ENCODE results near the gene IGF2R.
"Not testable (repeated sequence)": the region's sequence is repeated elsewhere in the genome, so short reads cannot be mapped to it uniquely, and the experiment has no call there.

The IGF2R gene, protein sequence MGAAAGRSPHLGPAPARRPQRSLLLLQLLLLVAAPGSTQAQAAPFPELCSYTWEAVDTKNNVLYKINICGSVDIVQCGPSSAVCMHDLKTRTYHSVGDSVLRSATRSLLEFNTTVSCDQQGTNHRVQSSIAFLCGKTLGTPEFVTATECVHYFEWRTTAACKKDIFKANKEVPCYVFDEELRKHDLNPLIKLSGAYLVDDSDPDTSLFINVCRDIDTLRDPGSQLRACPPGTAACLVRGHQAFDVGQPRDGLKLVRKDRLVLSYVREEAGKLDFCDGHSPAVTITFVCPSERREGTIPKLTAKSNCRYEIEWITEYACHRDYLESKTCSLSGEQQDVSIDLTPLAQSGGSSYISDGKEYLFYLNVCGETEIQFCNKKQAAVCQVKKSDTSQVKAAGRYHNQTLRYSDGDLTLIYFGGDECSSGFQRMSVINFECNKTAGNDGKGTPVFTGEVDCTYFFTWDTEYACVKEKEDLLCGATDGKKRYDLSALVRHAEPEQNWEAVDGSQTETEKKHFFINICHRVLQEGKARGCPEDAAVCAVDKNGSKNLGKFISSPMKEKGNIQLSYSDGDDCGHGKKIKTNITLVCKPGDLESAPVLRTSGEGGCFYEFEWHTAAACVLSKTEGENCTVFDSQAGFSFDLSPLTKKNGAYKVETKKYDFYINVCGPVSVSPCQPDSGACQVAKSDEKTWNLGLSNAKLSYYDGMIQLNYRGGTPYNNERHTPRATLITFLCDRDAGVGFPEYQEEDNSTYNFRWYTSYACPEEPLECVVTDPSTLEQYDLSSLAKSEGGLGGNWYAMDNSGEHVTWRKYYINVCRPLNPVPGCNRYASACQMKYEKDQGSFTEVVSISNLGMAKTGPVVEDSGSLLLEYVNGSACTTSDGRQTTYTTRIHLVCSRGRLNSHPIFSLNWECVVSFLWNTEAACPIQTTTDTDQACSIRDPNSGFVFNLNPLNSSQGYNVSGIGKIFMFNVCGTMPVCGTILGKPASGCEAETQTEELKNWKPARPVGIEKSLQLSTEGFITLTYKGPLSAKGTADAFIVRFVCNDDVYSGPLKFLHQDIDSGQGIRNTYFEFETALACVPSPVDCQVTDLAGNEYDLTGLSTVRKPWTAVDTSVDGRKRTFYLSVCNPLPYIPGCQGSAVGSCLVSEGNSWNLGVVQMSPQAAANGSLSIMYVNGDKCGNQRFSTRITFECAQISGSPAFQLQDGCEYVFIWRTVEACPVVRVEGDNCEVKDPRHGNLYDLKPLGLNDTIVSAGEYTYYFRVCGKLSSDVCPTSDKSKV (N-terminal part only)
- 324 to 335 reads per million in 2 donors for total RNA-seq

DNA sequence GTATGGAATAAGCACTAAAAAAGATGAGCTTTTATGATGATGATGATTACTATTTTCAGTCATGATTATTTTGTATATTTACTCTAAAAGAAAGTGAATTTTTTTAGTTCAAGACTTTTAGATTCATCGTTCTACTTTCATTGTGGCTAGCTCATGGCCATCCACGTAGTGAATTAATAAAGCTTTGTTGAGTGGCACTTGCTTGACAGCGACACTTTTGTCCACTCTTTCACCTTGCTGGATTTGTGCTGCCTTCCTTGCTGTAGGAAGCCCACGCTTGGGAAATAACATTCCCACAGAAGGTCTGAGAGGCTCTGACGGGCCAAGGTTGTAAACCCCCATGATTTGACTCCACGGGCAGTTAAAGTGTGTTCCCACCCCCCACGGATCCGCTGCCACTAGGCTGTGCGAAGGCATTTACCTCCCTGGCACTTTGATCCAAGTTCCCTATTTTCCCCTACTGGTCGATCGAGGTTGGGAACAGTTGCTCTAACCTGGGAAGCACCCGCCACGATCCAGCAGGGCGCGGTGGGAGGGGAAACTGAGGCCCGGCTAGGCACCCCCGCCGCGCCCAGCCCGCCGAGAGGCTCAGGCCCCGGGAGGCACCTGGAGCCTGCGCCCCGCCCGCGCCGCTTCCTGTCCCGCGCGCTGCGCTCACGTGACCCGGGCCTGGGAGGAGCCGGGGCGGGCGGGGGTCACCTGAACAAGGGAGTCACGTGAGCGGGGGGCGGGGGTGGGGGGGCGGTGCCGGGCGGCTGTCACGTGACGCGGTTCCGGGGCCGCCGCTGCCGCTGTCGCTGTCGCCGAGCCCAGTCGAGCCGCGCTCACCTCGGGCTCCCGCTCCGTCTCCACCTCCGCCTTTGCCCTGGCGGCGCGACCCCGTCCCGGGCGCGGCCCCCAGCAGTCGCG, at the start of gene IGF2R:
IGF2R (plus strand) TSS at position 788 of the 909 bp plus-strand sequence. CDS start 165 bp downstream, outside the sequence.
- DNase-seq: peak; percentile 93

DNA sequence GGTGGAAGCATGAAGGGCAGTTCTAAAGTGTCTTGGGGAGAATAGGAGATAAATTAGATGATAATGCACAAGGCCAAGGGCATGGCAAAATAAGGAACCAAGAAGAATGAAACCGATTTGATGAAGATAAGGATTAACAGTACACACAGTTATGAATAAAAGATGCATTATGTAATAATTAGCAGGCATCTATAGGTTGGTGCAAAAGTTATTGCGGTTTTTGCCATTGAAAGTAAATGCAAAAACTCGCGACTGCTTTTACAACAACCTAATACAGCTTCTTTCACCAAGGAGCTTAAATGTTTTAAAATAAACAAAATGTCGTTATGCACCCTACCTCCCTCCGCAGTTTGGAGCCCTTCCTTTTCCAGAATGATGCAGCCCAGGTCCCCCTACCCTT, 49.1 kb upstream of the IGF2R start:
- no peak for DNase-seq

DNA sequence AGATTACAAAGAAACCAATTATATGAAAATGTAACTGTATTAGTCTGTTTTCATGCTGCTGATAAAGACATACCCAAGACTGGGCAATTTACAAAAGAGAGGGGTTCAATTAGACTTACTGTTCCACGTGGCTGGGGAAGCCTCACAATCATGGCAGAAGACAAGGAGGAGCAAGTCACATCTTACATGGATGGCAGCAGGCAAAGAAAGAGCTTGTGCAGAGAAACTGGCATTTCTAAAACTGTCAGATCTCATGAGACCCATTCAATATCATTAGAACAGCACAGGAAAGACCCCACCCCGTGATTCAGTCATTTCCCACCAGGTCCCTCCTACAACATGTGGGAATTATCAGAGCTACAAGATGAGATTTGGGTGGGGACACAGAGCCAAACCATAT, 44.7 kb upstream of the IGF2R start:
- not testable (repeated sequence) for DNase-seq

DNA sequence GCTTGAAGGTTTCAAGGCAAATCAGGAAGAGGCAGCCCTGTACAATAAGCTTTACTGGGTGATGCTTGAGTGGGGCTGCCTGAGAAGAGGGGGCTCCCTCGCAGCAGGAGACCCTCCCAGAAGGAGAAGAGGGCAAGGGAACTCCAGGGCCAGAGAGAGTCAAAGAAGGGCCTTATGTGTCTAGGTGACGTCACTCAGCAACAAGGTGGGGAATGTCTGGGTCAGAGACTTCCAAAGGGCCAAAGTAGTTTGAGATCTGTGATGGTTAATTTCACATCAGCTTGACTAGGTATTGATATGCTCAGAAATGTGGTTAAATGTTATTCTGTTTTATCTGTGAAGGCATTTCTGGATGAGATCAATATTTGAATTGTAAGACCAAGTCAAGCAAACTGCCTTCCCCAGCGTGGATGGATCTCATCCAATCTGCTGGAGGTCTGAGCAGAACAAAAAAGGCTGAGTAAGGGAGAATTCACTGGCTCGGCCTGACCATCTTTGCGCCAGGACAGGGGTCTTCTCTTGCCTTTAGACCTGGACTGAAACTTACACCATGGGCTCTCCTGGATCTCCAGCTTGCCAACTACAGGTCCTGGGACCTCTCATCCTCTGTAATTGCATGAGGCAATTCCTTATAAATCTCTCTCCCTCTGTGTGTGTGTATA, 42.2 kb upstream of the IGF2R start:
- no peak for DNase-seq

DNA sequence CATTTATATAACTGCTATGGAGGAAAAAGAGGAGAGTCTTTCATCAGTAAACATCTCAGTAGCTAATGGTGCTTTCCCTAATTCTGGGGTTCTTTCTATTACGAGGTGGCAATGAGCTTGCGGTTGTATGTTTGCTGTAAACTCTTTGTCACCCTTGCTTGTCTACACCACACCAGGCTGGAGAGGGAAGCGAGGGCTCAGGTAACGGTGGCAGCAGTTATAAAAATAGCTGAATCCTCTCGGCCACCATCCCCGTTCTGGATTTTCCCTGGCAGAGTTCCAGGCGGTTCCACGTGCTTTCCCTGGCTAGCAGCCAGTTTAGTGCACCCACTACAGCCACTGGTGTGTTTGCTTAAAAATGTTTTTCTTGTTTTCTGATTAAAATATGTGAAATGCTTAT, 39.1 kb upstream of the IGF2R start:
- no peak for DNase-seq

DNA sequence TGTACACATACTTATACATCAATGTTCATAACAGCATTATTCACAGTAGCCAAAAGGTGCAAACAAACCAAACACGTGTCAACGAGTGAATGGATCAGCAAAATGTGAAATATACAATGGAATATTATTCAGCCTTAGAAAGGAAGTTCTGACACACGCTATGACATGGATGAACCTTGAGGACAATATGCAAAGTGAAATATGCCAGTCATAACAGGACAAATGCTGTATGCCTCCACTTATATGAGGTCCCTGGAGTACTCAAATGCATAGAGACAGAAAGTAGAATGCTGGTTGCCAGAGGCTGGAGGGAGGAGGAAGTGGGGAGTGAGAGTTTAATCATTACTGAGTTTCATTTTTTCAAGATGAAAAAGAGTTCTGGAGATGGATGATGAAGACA, 37.8 kb upstream of the IGF2R start:
- DNase-seq: no peak

DNA sequence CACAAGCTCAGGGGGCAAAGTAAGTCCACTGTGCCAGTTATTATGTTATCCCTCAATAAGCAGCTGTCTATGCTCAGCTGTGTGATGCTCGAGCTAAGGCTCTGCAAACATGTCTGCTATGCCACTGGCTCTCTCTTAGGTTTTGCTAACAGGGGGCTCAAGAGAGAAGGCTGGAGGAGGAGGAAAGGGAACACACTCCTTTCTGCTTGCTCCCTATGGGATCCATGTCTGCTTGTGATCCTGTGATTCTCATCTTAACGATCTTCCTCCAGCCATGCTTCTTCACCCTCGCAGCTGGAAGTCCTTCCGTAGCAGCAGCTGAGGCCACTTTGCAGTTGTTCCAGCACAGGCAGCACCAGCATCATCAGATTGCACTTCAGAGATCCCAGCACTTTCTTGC, 37.0 kb upstream of the IGF2R start:
- no peak for DNase-seq

DNA sequence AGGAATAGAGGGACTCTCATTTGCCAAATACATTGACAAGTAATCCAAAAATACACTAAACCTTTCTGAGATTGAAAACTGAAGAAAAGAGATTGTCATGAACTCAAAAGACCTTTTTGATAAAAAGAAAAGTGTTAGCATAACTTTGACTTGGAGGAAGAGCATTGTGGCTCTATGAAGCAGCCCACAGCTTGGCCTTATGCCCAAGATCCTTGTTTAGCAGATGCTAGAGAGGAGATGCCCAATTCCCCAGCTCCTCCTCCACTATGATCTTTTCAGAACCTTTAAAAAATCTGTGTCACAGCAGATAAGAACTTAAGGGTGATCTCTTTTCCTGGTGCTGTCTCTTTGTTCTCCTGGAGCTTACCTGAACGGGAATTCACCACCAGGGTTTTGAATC, 35.8 kb upstream of the IGF2R start:
- DNase-seq: no peak

DNA sequence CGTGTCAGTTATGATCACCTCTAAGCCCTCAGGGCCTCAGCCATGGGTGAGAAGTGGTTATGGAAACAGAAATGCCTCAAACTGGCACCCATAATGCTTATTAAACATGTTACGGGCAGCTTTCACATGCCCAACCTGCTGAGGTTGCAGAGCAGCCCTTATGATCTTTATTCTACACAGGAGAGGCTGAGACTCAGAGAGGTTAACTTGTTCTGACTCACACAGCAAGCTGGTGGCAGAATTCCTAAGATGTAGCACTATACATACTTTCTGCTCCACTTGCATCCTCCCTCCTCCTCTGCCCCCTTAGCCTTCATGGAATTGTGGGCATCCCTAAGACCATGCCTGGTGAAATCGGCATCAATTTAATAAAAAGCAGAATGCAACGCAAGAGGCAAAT, 34.7 kb upstream of the IGF2R start:
- no peak for DNase-seq

DNA sequence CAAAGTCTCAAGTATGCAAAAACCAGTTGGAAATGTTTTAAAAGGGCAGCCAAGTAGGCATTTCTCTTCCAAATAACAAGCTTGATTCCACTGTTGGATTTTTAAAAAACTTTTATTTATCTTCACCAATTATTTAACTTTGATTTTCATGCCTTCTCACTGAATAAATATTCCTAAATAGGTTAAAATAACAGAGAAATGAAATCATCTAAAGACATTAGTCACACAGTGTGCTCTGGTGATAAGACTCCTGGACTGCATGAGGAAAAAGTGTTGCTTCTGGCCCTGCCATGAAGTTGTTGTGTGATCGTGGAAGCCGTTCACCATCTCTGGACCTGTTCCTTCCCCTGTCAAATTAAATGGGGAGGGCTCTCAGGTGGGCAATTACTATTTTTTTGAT, 33.8 kb upstream of the IGF2R start:
- no peak for DNase-seq

DNA sequence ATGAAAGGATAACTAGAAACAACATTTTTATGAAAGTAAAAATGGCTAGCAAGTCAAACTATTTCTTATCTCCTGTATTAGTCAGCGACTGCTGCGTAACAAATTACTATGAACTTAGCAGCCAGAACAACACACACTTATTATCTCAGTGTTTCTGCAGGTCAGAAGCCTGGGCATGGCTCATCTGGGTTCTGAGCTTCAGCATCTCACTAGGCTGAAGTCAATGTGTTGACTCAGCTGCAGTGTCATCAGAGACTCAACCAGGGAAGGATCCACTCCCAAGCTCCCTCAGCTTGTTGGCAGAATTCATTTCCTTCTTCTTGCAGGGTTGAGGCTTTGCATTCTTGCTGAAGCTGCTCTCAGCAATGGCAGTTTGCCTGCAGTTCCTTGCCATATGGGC, 33.2 kb upstream of the IGF2R start:
- no peak for DNase-seq

DNA sequence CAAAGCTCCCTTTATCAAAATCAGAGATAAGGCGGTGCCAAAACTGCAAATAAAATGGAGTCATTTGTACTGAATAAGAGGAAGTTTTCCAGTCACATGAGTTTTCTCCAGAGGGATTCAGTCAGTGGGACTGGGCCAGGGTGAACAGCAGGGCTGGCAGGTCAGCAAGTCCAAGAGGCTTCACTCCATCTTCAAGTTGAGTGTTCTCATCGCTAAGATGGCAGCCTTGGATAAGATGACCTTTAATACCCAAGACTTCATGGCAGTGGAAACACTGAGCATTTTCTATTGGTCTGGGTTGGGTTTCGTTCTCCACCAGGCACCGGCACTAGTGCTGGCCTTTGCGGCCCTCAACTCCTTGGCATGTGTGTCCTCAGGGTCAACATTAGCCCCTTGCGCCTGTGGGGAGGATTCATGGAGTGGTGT, 29.3 kb upstream of the IGF2R start:
- DNase-seq: no peak

DNA sequence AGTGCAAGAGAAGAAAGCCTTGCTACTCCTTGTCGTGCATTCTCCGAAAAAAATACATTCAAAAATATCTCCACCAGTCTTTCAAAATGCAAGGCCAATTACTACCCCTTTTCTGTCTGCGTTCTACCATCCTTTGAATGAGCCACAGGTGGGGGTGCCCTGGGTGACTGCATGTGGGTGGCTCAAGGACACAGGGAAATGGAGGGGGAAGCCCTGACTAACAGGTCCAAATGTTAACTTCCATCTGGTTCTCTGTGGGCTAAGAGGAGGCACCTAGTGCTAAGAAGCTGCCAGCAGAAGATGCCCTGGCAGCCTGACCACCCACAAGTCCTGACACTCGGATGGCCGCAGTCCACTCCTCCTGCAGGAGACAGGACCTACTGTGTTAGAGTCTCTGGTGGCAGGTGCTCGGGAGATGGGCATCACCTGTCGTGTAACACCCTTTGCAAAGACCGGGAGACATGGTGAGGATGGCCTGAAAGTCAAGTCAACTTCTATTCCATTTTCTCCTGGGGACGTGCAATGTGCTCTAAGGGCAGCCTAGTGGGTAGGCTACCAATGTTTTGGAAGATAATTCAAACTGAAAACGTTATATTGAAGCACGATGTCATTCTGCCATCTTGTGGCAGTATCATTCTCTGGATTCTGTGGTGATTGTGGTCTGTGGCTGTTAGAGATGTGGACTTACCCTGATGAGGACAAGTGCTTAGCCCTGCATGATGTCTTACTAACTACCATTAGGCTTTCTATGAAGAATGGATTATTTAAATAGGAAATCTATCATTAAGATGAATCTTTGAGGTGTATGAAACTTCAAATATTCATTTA, 27.4 kb upstream of the IGF2R start:
- DNase-seq: no peak

DNA sequence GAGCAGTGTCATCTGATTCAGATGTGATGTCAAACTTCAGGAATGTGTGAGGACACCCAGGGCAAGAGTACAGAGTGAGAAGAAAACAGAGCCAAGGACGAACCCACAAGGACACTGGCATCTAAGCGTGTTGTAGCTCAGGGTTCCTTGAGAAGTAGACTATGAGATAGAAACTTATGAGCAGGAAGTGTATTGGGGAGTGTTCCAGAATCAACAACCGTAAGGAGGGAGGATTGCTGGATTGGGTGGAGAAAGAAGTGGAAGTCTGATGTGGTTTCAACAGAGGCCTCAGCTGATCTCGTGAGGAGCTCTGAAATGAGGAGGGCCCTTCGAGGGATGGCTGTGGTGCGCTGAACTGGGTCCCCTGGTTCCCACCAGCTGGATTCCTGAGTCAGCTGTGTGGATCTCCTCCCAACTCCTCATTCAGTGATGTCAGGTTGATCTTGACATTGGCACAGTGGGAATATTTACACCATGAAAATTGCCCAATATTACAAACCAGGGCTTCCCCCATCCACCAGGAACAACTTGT, 25.7 kb upstream of the IGF2R start:
- no peak for DNase-seq

DNA sequence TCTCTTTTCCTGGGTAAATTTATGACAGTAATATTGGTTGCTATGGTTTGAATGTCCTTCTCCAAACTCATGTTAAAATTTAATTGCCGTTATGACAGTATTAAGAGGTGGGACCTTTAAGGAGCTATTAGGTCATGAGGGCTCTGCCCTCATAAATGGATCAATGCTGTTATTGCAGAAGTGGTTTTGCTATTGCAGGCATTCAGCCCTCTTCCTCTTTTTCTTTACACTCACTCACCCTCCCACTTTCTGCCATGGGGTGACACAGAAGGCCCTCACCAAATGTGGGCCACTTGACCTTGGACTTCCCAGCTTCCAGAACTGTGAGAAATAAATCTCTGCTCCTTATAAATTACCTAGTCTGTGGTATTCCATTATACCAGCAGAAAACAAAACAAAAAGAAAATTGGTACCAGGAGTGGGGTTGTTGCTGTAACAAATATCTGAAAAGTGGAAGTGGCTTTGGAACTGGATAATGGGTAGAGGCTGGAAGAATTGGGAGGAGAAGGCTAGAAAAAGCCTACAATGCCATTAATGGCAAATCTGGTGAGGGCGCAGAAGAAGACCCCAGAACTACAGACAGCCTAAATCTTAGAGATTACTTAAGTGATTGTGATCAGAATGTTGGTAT, 24.8 kb upstream of the IGF2R start:
- DNase-seq: no peak

DNA sequence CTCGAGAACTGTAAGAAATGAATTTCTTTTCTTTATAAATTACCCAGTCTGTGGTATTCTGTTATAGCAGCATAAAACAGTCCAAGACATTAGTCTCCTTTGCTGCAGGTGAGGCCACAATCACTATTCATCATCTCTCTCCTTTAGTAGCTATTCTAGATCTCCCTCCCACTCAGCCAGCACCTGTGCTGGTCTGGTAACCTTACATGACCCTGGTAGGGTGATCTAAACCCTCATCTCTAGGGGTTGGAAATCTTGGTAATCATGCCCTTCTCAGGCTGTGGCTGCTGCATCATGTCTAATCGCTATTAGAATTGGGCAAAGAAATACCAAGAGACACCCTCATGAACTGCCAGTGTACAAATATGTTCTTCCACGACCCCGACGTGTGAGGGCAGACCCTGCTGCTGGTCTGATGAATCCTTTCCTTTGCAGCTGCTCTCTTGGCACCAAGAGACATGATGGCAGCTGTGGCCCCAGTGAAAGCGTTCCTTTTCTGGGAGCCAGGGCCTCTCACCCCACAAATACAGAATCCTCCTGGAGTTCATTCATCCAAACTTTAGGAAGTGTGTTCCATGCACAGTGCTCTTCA, 23.0 kb upstream of the IGF2R start:
- no peak for DNase-seq

DNA sequence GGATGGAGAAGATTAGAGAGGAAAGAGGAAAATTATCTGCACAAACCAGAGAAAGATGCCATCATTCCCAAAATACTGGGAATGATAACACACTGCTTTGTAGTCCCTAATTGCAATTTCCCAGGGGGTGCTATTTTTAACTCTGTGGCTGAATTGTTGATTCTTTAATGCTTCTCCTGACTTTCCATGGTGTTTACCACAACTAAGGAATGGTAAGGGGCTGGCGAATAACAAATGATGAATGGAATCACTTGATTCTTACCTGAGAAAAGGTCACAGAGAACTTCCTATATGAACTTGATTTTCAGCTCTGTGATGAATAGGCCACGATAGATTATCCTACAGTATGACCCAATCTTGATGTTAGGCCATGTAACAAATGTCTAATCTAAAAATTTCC, 22.0 kb upstream of the IGF2R start:
- DNase-seq: no peak

DNA sequence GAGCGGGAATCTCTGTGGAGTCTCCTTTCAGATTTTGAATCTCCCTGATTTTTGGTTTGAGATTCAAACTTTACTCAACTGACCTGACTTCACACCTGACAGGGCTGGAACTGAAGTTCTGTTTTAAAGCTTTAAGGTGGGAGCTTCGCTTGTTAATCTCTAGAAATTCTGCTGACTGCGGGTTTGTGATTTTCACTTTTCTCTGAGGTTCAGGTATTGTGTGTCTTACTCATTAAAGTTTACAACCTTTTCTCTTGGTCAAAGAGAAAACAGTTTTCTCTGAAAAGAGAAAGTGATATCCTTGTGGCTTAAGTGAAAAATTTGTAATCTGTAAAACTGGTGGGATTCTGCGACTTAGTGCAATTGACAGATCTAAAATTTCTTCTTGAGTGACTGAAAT, 20.7 kb upstream of the IGF2R start:
- DNase-seq: no peak

DNA sequence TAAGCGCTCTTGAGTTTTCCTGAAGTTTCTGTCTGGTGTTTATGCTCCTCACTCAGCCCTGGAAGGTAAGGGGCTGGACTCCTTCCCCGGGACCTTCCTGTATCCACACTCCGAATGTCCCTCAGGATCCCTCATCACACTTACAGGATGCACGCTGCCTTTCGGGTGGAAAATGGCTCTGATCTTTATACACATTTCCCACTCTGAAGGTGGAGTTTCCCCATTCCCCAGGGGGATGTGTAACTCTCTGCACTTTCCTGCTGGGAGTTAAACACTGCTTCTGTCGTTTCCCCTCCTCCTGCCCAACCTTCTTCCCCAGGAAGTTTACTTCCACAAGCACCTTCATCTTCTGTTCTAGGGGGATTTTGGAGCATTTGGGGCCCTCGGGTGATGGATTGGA, 17.1 kb upstream of the IGF2R start:
- DNase-seq: no peak

All from activated gamma-delta T cell (primary cell).